Measurements from ENCODE around the gene ZNF181.
"Not testable (repeated sequence)": the region's sequence is repeated elsewhere in the genome, so short reads cannot be mapped to it uniquely, and the experiment has no call there.

The ZNF181 gene

DNA sequence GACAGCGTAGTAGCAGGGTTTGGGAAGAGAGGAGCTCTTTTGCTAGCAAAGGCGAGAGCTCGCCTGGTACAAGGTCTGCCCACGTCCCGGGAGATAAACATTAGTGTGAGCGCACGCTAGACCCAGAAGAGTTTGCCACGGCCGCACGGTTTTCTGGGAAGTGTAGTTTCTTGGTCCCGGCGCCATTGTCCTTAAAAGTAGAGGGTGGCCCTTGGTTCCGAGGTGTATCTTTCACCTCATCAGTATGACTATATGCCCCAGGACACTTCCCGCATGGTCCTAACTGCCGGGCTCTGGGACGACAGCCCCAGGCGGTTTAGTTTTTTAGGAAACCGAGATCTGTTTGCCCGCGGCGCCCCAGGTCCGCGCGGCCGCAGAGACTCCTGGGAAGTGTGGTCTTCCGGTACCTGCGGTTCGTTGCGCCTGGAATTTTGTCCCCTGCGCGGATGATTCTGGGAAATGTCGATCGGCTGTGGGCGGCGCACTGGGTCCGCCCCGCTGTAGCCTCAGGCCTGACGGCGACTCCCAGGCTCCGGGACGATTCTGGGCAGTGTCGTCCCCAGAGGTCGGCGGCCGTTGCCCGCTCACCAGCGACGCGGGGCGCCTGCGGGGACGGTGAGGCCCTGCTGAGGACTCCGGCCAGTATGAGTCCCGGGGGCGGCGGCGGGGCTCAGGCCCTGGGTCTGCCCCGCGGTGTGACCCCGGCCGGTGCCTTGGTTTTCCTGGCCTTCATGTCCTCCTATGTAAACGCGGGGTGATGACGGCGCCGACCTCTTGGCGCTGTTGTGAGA is at the start of gene ZNF181:
ZNF181 (plus strand) TSS at position 498 of the 791 bp plus-strand sequence. CDS start 795 bp downstream, outside the sequence.
- DNase-seq, result peak; percentile 90 to 92

DNA sequence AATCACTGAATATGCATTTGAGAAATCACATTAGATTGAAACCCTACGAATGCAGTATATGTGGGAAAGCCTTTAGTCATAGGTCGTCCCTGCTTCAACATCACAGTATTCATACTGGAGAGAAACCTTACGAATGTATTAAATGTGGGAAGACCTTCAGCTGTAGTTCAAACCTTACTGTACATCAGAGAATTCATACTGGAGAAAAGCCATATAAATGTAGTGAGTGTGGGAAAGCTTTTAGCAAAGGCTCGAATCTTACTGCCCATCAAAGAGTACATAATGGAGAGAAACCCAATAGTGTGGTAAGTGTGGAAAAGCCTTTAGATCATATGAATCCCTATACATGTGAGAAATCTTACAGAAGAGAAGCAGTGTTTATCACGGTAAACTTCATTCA is 48.8 kb upstream of the ZNF181 start:
- DNase-seq, result not testable (repeated sequence)

DNA sequence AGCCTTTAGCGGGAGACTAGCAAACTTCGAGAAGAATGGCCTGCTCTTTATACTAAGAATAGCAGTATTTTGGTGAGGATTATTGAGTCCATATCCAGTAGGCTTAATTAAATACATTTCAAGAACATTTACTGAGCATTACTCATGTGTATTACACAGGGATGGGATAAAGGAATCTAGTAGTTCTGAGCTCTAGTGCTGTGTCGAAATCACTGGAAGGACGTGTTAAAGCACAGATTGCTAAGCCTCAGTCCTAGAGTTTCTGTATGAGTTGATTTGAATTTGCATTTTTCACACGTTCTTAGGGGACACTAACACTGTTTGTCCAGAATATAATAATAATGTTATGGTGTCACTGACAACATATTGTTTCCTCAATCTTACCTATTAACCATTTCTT is 47.6 kb upstream of the ZNF181 start:
- no peak for DNase-seq

DNA sequence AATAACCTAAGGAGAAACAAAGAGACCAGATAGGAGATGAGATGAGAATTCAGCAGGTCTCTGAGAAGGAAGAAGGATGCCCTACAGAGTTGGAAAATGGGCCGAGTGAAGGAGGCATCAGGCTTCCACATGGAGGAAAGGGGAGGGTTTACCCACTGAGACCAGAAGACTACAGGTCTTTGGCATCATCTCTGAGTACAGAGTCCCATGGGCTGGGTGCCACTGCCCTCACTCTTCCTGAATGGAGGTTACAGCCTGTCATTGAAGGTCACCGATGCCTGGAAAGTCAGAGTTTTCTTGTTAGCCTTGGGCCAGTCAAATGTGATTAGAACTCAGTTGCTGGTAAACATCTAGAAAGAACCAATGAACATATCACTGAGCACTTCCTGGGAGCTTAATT is 46.7 kb upstream of the ZNF181 start:
- no peak for DNase-seq

DNA sequence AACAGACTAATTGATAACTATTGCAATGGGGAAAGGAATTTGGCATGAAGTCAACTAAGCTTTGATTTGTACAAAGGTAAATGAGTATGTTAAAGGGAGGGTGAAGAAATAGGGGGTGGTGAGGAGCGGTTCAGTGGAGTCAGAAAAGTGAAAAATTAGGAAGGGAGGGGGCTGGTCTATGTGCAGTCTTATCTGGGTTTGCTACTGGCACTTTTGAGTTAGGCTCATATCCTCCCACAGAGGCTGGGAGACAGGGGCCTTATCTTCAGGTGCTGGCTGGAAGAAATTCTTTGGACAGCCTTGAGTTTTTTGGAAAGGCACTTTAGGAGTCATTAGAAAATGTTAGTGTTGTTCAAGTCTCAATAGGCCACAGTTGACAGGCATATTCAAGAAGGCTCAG is 45.5 kb upstream of the ZNF181 start:
- DNase-seq, result no peak

DNA sequence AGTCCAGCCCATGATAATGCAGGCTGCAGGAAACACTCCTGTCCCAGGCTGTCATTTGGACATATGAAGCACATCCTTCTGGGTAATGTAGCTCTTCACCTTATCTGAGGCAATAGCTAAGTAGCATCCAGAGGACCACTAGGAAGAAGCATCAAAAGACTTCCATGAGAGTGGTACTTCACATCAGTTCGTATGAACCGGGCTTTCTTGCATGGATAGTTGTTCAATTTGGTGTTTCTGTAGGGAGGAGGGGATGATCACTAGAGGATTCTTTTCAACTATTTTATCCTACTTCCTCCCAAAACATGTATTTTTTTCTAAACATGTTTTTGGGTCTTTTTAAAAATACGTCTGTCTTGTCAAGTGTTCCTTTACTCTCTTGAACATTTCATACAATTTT is 43.7 kb upstream of the ZNF181 start:
- DNase-seq, result no peak

DNA sequence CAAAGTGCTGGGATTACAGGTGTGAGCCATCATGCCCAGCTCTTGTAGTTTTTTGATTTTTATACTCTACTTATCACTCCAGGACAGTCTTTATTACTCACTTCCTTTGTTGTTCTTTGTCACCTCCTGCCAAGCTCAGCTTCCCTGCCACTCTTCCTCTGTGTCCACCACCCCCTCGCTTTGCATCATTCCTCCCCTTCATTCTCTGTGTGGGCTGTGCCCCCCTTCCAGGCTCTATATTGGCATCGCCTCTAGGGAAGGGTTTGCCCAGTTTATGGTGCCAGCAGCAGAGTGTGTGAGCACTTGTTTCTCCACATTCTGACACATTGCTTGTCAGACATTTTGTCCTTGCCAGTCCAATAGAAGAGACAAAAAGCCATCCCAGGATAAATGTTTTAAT is 41.5 kb upstream of the ZNF181 start:
- no peak for DNase-seq

DNA sequence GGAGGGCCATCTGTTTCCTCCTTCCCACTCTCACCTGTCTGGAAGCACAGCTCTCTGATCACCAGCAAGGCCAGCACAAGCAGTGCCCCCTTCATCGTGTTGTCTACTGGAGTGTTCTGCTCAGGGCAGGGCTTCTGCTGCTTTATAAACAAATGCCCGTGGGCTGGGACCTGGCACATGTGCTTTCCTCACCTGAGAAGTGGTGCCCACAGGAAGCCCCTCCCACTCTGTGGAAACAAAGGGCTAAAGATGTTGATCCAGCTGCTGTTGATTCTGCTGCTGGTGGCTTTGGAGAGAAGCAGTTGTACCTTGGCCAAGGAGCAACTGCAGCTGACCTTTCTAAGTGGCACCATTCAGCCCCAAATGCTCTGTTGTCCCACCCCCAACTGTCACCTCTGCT is 26.4 kb upstream of the ZNF181 start:
- DNase-seq, result no peak

DNA sequence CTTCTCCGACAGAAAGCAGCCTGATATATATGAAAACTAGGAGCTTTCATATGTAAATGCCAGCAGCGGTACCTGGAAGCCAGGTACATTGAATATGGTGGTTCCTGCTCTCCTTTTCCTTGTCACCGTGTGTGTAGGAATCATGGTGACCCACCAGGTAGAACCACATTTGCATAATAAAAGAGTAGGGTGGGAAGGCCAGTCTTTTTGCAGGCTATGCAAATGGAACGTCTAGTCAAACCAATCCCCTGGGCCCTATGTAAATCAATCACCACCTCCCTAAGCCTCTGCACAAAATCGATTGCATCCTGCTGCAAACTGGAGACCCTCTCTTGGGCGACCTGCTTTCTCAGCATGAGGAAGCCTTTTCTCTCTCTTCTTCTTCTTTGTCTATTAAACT is 22.2 kb upstream of the ZNF181 start:
- no peak for DNase-seq

DNA sequence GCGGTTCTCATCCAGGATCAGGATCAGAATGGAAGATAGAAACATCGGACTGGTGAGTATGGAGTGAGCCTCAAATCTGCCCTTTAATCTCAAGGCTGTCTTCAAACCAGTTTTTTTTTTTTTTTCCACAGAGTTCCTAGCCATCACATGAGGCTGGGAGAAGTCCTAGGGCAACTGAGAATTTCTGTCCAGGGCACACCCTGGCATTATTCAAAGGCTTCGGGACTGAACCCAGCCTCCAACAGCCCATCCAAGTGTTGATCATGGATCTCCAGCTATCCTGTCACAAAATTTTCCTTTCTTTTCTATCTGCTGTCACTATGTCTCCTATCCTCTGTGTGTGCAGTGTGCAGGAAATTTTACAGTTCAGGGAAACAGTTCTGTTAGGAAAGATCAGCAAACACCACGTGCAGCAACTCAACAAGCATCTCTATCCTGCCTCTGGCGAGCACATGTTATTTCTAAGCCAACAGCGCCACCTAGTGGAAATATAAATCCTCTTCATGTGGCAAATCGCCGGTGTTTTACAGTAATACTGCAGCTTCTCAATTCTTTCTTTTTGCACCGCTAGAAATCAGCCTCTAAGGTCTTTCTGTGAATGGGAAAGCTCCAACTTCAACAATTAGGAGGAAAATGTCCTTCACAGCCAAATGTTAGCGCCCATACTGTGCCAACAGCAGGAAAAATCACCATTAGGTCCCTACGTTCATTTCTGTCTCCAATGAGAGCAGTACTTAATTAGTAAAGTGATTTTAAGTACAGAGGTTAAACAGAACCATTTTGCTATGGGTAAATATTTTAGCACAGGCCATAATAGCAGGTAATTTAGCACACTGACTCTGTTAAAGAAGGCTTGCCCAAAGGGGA is 21.4 kb upstream of the ZNF181 start:
- peak; percentile 65 to 86 for DNase-seq

DNA sequence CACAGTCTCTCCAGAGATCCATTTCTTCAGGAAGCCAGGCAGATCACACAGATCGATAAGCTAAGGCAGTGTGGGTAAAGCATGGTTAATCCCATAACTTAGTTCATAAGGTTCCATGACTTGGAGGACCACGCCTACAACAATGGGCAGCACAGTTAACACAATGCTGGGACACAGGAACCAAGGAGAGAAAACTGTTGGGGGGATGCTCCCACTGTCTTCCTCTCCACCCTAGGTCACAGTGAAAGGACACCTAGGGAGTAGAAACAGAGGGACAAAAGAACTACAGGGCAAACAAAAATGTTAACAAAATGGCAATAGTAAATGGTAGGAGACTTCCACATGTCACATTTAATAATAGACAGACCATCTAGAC is 20.8 kb upstream of the ZNF181 start:
- no peak for DNase-seq

DNA sequence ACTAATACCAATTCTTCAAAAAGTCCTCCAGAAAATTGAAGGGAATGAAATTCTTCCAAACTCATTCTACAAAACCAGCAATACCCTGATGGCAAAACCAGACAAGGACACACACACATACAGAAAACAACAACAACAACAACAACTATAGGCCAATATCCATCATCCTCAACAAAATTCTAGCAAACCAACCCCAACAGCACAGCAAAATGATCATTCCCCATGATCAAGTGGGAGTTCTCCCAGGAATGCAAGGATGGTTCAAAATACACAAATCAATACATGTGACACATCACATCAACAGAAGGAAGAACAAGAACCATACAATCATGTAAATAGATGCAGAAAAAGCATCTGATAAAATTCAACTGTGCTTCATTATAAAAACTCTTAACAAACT is 18.7 kb upstream of the ZNF181 start:
- DNase-seq, result no peak

DNA sequence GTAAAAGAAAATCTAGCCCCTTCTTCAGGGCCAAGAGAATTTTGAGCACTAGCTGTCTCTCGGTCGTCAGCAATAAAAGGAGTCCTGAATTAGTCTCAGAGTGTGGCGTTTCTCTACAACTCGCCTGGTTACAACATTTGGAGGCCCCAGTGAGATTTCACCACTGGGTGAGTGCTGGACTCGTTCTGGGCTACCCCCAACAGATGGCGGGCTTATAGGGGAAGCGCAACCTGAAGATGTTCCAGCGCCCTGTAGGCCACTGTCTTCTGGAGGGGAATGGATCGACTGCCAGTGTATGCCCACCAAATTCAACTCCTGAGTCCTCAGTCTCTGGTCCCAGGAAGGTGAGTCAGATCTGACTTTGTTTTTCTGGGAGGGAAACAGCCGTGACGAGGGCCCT is 11.7 kb upstream of the ZNF181 start:
- DNase-seq, result no peak

DNA sequence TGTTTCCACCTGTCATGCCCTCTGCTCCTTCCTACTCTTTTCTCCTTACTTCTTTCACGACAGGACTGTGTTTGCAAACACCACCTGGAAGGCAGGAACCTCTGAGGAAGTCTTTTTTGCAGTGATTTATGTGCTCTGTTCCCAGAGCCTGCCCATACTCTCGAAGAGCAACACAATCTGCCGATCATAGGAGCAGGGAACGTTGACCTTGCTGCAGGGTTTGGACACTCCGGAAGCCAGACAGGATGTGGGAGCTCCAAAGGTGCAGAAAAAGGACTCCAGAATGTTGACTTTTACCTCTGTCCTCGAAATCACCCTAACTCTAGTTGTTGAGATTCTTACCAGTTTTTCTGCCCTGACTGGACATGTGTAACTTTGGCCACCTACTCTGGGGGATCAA is 8.6 kb upstream of the ZNF181 start:
- no peak for DNase-seq

DNA sequence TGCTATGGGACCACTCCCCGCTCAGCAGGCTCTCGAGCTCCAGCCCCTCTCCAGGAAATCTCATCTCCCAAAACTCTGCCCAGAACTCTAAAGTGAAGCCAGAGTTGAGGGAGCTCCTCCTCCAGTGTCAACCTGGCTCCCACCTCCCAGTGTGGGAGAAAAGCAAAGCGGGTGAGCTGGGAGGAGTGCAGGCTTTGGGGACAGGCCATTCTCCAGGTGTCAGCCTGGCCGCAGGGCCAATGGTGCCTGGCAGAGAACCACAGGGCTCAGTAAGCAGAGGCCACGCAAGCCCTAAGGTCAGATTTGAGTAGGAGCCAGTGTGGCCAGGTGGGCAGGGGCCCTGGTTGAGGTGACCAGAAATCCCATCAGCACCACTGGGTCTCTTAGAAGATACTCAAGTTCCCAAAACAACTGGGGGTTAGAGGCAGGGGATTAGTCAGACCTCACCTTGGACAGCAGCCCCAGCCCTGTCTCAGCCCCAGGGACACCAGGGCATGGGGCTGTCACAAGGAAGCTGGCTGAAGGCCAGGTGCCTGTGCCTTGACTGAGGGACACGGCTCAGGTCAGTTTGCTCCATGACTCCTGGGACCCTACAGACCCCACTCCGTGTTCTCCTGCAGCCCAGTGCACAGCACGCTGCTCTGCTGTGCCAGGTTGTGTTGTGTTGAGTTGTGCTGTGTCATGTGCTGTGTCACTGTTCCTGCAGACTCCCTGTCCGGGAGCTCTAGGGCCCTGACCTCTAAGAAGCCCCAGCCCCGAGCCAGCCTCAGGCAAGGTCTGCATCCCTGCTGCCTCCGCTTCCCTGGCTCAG is 2.8 kb upstream of the ZNF181 start:
- no peak for DNase-seq

DNA sequence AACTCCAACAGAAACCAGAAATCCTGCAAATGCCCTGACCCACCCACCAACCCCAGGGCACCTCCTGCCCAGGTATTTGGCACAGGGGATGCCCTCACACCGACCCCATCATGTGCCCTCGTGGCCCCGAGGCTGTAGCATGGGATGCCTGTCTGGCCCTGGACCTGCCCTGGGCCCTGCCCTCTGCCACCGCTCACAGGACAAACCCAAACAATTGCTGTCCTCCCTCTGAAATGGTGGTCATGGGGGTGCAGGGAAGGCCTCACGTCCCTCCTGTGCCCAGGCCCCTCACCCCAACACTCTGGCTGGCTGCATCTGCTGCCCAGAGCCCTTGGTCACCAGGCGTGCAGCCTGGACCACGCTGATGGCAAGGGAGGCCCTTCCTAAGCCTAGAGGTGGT is 2.1 kb upstream of the ZNF181 start:
- DNase-seq, result no peak

DNA sequence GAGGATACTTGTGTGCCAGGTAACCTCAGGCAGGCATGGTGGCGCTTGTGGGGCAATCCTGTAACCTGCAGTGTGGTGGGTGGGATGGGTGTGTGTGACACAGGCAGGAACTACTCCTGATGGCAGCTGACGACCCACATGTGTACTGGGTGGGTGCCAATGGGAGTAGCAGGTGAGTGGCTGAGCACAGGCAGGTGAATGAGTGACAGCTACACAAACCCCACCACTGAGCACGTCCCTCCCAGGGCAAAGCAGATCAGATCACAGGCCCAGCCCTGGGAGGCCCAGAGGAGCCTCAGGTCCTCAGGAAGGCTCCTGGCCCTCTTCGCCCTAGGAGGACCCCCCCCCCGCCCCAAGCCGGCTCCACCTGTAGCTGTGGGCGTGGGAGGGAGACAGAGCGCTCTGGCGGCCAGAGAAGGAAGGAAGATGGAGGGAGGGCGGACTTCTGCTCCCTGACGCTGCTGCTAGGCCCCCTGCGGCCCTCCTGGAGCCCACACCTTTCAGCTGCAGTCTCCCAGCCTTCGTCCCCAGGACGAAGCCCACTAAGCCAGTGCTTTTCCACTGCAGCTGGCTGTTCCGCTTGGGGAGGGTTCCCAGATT is 1.3 kb upstream of the ZNF181 start:
- no peak for DNase-seq

DNA sequence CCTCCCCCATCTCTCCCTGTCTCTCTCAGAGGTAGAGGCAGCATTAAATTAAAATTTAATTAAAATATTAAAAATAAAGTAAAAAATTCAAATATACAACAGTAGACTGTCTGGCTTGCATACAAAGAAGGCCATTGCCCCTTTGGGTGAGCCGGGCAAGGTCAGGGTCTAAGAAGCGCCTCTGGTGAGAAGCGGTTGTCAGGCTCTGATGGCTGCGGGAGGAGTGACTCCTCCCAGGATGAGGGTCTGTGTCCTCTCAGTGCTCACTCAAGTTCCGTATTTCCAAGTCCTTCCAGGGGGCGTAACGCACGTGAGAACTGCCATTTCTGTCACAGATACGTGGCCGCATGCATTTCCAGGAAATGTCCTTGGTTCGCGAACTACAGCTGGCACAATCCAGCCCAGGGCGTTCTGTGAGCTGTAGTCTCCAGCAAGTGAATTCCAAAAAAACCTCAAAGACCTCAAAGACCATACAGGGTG is 737 bp upstream of the ZNF181 start:
- DNase-seq, result peak; percentile 75 to 76

DNA sequence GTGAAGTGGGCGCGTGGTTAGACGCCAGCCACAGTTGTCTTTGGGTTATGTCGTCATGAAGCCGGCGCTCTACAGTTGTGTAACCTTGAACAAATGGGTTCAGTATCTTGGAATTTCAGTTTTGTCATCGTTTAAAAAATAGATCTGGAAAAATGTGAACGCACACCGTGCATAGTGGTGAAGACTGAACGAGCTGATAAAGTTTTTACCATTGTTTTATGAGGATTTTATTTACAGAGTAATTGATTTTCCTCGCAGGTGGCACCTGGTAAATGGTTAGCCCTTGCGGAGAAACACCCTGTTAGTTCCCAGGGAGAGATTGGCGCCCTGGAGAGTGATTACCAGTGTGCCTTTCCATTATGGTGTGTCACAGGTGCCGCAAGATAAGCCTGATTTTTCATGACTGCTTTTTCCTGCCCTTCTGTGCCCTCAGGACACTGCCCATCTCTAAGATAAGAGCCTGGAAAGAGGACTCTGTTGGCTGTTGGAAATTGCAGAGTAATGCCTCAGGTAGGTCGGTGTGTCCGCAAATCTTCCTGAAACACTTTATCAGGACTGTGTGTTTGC is 577 bp downstream of the ZNF181 start:
- no peak for DNase-seq

DNA sequence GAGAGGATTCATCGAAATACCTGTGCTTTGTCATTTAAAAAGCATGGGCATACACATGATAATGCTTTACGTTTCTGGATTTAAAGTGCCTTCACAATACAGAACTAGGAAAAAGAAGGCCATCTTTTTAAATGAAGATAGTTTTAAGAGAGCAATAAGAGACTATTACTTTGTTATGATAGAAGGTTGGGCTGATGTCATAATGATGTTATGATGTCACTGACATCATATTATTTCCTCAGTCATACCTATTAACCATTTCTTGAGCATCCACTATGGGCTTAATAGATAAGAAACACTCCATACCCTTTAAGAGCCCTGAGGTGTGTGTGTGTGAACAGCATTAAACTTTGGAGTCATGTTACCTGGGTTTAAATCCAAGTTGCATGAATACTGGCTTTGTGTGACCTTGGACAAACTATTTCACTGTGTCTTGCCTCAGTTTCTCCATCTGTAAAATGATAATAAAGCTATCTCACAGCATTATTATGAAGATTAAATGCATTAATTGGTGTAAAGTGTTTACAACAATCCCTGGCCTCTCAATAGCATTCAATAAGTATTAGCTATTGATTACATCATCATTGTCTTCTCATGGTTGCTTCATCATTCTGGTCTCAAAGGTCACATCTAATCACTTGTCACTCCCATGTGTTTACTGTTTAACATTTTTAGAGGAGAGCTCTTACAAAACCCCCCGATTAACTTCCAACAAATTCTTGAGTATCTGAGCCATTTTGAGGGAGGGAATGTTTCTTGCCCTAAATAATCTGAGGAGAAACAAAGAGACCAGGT is 11.1 kb downstream of the ZNF181 start:
- no peak for DNase-seq

DNA sequence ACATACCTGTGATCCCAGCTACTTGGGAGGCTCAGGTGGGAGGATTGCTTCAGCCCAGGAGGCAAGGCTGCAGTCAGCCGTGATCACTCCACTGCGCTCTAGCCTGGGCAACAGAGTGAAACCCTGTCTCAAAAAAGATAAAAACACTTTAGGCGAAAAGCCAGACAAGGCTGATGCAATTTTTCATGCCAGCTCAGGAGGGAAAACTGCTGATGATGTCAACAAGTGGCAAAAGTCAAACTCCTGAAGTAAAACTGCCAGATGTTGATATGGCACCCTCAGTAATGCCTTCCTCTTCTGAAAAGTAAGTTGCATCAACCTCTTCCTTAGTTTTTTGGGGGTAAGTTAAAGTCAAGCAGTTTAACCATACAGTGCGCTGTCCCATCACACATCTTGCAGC is 23.4 kb downstream of the ZNF181 start:
- DNase-seq, result no peak
